OCI-LY1 (cell line): Measurements from ENCODE around the gene SPRTN.

ENCODE experiments used
- H2AFZ ChIP-seq: fragments of 200-600 bp; sonication (generic), shearing (Covaris generic); 2 replicates; pipeline ENCODE4 v1.6.0; 2014; ENCODE audit warnings: antibody characterized with exemption, mild to moderate bottlenecking, low read length
- H3F3A ChIP-seq: fragments of 200-600 bp; sonication (generic), shearing (Covaris generic); 2 replicates; pipeline ENCODE4 v1.6.0; 2014; ENCODE audit warnings: mild to moderate bottlenecking, antibody characterized with exemption, low read length, moderate library complexity; ENCODE audit not compliant: insufficient read depth
- H3K27ac ChIP-seq: fragments of 200-600 bp; sonication (generic); 2 replicates; pipeline ENCODE4 v1.5.1; 2014; ENCODE audit warnings: low read length, mixed run types, mild to moderate bottlenecking, low read depth; ENCODE audit not compliant: poor library complexity, severe bottlenecking
- H3K27me3 ChIP-seq: fragments of 200-600 bp; sonication (generic); 2 replicates; pipeline ENCODE4 v1.6.0; 2014; ENCODE audit warnings: antibody characterized with exemption, mild to moderate bottlenecking, low read length, moderate library complexity; ENCODE audit not compliant: insufficient read depth
- H3K36me3 ChIP-seq: fragments of 200-600 bp; sonication (generic); 2 replicates; pipeline ENCODE4 v1.6.1; 2014; ENCODE audit warnings: mild to moderate bottlenecking, antibody characterized with exemption, low read length, moderate library complexity, mixed read lengths; ENCODE audit not compliant: insufficient read depth
- H3K4me1 ChIP-seq: fragments of 200-600 bp; sonication (generic); 2 replicates; pipeline ENCODE4 v1.5.1; 2014; ENCODE audit warnings: mild to moderate bottlenecking, low read length, moderate library complexity; ENCODE audit not compliant: insufficient read depth, severe bottlenecking
- H3K4me2 ChIP-seq: fragments of 200-600 bp; sonication (generic), shearing (Covaris generic); 2 replicates; pipeline ENCODE4 v1.6.1; 2014; ENCODE audit warnings: low read length
- H3K4me3 ChIP-seq: fragments of 200-600 bp; sonication (generic); 2 replicates; pipeline ENCODE4 v1.5.1; 2014; ENCODE audit warnings: low read length, low read depth, mild to moderate bottlenecking, mixed read lengths; ENCODE audit not compliant: poor library complexity, severe bottlenecking
- H3K79me2 ChIP-seq: fragments of 200-600 bp; shearing (Covaris generic); 2 replicates; pipeline ENCODE4 v1.6.1; 2016; ENCODE audit warnings: mixed run types, low read length, mixed read lengths; ENCODE audit not compliant: insufficient read depth
- H3K9ac ChIP-seq: fragments of 200-600 bp; sonication (generic), shearing (Covaris generic); 2 replicates; pipeline ENCODE4 v1.6.1; 2014; ENCODE audit warnings: mild to moderate bottlenecking, low read length, mixed read lengths
- H3K9me2 ChIP-seq: fragments of 200-600 bp; sonication (generic), shearing (Covaris generic); 2 replicates; pipeline ENCODE4 v1.6.1; 2014; ENCODE audit warnings: low read depth, mild to moderate bottlenecking, low read length, mixed read lengths
- H3K9me3 ChIP-seq: fragments of 200-600 bp; shearing (Covaris generic); 2 replicates; pipeline ENCODE4 v1.6.1; 2014; ENCODE audit warnings: low read length, mixed read lengths
- H4K20me1 ChIP-seq: fragments of 200-600 bp; sonication (generic), shearing (Covaris generic); 2 replicates; pipeline ENCODE4 v1.6.0; 2016; ENCODE audit warnings: mild to moderate bottlenecking, low read length; ENCODE audit not compliant: insufficient read depth
- CTCF ChIP-seq: fragments of 200-600 bp; sonication (generic), shearing (Covaris generic); IDR thresholded peaks from 2 replicates; pipeline ENCODE4 v1.5.1; 2017; ENCODE audit warnings: mild to moderate bottlenecking, antibody characterized with exemption, low read length, moderate library complexity, mixed read lengths
- EZH2 ChIP-seq: fragments of 200-600 bp; sonication (generic), shearing (Covaris generic); IDR thresholded peaks from 2 replicates; pipeline ENCODE4 v1.8.0; 2017; ENCODE audit warnings: borderline replicate concordance, mixed run types, mild to moderate bottlenecking, antibody characterized with exemption, low read length, moderate library complexity, mixed read lengths

SPRTN gene

GRCh38 chr1:231397886-231398671, 60.0 kb downstream of the SPRTN start:
- H3K4me1 ChIP-seq: peaks cover 9% of the 10 kb centered on the region
- no peak for TF ChIP-seq CTCF
- TF ChIP-seq EZH2: no peak

GRCh38 chr1:231401478-231401877, 63.4 kb downstream of the SPRTN start:
- Histone ChIP-seq H3K9ac (no peak overlapping the region), H3K9me2 (no peaks in the 10 kb centered on the region), H3K4me3 (no peak overlapping the region), H2AFZ (no peak overlapping the region), H3K27me3 (no peaks in the 10 kb centered on the region), H3K79me2 (peaks cover 26% of the 10 kb centered on the region), H3F3A (no peaks in the 10 kb centered on the region), H3K27ac (no peak overlapping the region), H3K4me2 (no peak overlapping the region), H3K36me3 (peaks cover 10% of the 10 kb centered on the region; the same call in 1 of the 2 replicates), H3K4me1 (no peaks in the 10 kb centered on the region), H4K20me1 (0 out of 2 replicates have a peak, but pooled peaks cover 3% of the 10 kb centered on the region), H3K9me3 (no peaks in the 10 kb centered on the region)
- no peak for TF ChIP-seq CTCF

More at GRCh38 chr1:231397886-231398671, 60.0 kb downstream of the SPRTN start:
- no peaks in the 10 kb centered on the region for H3F3A ChIP-seq
- peaks cover 16% of the 10 kb centered on the region for H3K79me2 ChIP-seq
- H4K20me1 ChIP-seq: 0 out of 2 replicates have a peak, but pooled peaks cover 3% of the 10 kb centered on the region
- H2AFZ ChIP-seq: no peak overlapping the region
- H3K9ac ChIP-seq: no peak overlapping the region
- H3K27ac ChIP-seq: no peak overlapping the region
- no peaks in the 10 kb centered on the region for H3K9me3 ChIP-seq
- H3K36me3 ChIP-seq: peaks cover 10% of the 10 kb centered on the region; the same call in 1 of the 2 replicates
- no peaks in the 10 kb centered on the region for H3K9me2 ChIP-seq
- H3K27me3 ChIP-seq: no peaks in the 10 kb centered on the region
- no peak overlapping the region for H3K4me3 ChIP-seq
- H3K4me2 ChIP-seq: no peak overlapping the region

- Histone ChIP-seq H3K4me3 (no peak overlapping the region), H4K20me1 (no peaks in the 10 kb centered on the region), H3K9me2 (no peaks in the 10 kb centered on the region), H3K27me3 (no peaks in the 10 kb centered on the region), H3K9ac (no peak overlapping the region), H3F3A (no peaks in the 10 kb centered on the region), H3K36me3 (peaks cover 15% of the 10 kb centered on the region; the same call in 1 of the 2 replicates), H3K9me3 (no peaks in the 10 kb centered on the region), H3K4me1 (peaks cover 7% of the 10 kb centered on the region), H3K79me2 (peaks cover 16% of the 10 kb centered on the region; the same call in 1 of the 2 replicates), H2AFZ (no peak overlapping the region), H3K27ac (no peak overlapping the region), H3K4me2 (no peak overlapping the region)
- no peak for TF ChIP-seq CTCF
- no peak for TF ChIP-seq EZH2
Measured at GRCh38 chr1:231404318-231404717, 66.2 kb downstream of the SPRTN start.
